Adrenal gland (tissue), 5 donors: Measurements from ENCODE around the gene ARAP2.

Experiments
- CTCF ChIP-seq, 6 experiments: fragments of 450-650 bp in 4 of 6; fragments of 200-600 bp in 2 of 6; sonication (generic) in 1 of 6; IDR thresholded peaks; 1 replicate in 5 of 6; 2 replicates in 1 of 6; pipeline versions ENCODE4 v1.5.1 to v1.8.0; 2016 to 2021; ENCODE audit warnings: antibody characterized with exemption in 6 of 6, mild to moderate bottlenecking in 2 of 6, moderate library complexity in 1 of 6
- POLR2A ChIP-seq, 2 donors: fragments of 450-650 bp; IDR thresholded peaks; one replicate each; pipeline ENCODE4 v1.6.1; 2017; ENCODE audit warnings: antibody characterized with exemption in 2 of 2, mild to moderate bottlenecking in 2 of 2, moderate library complexity in 1 of 2
- donor health status: DM: no; HTN: no; CAD: no.

GRCh38 chr4:36051634-36052033 lies 192.7 kb downstream of the ARAP2 start:
- TF ChIP-seq CTCF (IDR thresholded peaks at IDR 0.05): no peak
- no peak for TF ChIP-seq POLR2A (IDR thresholded peaks at IDR 0.05)
